ENCODE measurements around the gene CENPB.

CENPB gene

GRCh38 chr20:3778976-3779375 is 7.6 kb downstream of the CENPB start:
- Mint-ChIP-seq H3K36me3 (ENCODE audit: low read depth) (peaks cover 15% of the 10 kb centered on the region), H3K4me1 (ENCODE audit: low read depth) (peaks cover 68% of the 10 kb centered on the region), H3K27ac (peak overlapping the region; percentile 45), H3K9me3 (no peaks in the 10 kb centered on the region), H3K4me3 (no peak overlapping the region), H3K27me3 (peaks cover 22% of the 10 kb centered on the region)
- intact Hi-C loops (cut with micrococcal nuclease): no loop called here

GRCh38 chr20:3777716-3778629 is 8.6 kb downstream of the CENPB start:
- H3K4me1 Mint-ChIP-seq (ENCODE audit: low read depth): peaks cover 58% of the 10 kb centered on the region
- peak overlapping the region; percentile 84 for H3K27ac Mint-ChIP-seq
- peak overlapping the region; percentile 91 for H3K4me3 Mint-ChIP-seq
- intact Hi-C loops (cut with micrococcal nuclease): no loop called here
- no peaks in the 10 kb centered on the region for H3K9me3 Mint-ChIP-seq
- H3K27me3 Mint-ChIP-seq: peaks cover 22% of the 10 kb centered on the region
- H3K36me3 Mint-ChIP-seq (ENCODE audit: low read depth): peaks cover 5% of the 10 kb centered on the region

GRCh38 chr20:3777381-3777715 is 9.2 kb downstream of the CENPB start:
- peak overlapping the region; percentile 84 for H3K27ac Mint-ChIP-seq
- intact Hi-C loops (cut with micrococcal nuclease): no loop called here
- no peaks in the 10 kb centered on the region for H3K9me3 Mint-ChIP-seq
- peaks cover 22% of the 10 kb centered on the region for H3K27me3 Mint-ChIP-seq
- H3K36me3 Mint-ChIP-seq (ENCODE audit: low read depth): no peaks in the 10 kb centered on the region
- H3K4me1 Mint-ChIP-seq (ENCODE audit: low read depth): peaks cover 52% of the 10 kb centered on the region
- peak overlapping the region; percentile 91 for H3K4me3 Mint-ChIP-seq

- intact Hi-C loops (cut with micrococcal nuclease): no loop called here
- peaks cover 22% of the 10 kb centered on the region for H3K27me3 Mint-ChIP-seq
- H3K4me1 Mint-ChIP-seq (ENCODE audit: low read depth): peaks cover 35% of the 10 kb centered on the region
- no peaks in the 10 kb centered on the region for H3K9me3 Mint-ChIP-seq
- H3K4me3 Mint-ChIP-seq: no peak overlapping the region
- no peak overlapping the region for H3K27ac Mint-ChIP-seq
- no peaks in the 10 kb centered on the region for H3K36me3 Mint-ChIP-seq (ENCODE audit: low read depth)
Measured at GRCh38 chr20:3775457-3776108, 11.0 kb downstream of the CENPB start.

- no peaks in the 10 kb centered on the region for H3K27me3 Mint-ChIP-seq
- no peak overlapping the region for H3K27ac Mint-ChIP-seq
- no peaks in the 10 kb centered on the region for H3K9me3 Mint-ChIP-seq
- no peak overlapping the region for H3K4me3 Mint-ChIP-seq
- H3K36me3 Mint-ChIP-seq (ENCODE audit: low read depth): peaks cover 7% of the 10 kb centered on the region
- H3K4me1 Mint-ChIP-seq (ENCODE audit: low read depth): peaks cover 24% of the 10 kb centered on the region
- intact Hi-C loops (cut with micrococcal nuclease): no loop called here
Measured at GRCh38 chr20:3771552-3772058, 14.9 kb downstream of the CENPB start.

GRCh38 chr20:3768342-3769130 is 18.0 kb downstream of the CENPB start:
- Mint-ChIP-seq H3K4me3 (peak overlapping the region; percentile 91), H3K9me3 (no peaks in the 10 kb centered on the region), H3K36me3 (ENCODE audit: low read depth) (peaks cover 7% of the 10 kb centered on the region), H3K27me3 (no peaks in the 10 kb centered on the region), H3K27ac (peak overlapping the region; percentile 89), H3K4me1 (ENCODE audit: low read depth) (peaks cover 55% of the 10 kb centered on the region)
- intact Hi-C loops (cut with micrococcal nuclease): loop anchor here (1.0 kb wide), 1 partner anchor 15 kb away; no protein-coding TSS in a partner anchor

- Mint-ChIP-seq H3K27me3 (no peaks in the 10 kb centered on the region), H3K4me1 (ENCODE audit: low read depth) (peaks cover 60% of the 10 kb centered on the region), H3K36me3 (ENCODE audit: low read depth) (peaks cover 10% of the 10 kb centered on the region), H3K4me3 (peak within 1 kb of the TSS; percentile 91), H3K9me3 (no peaks in the 10 kb centered on the region), H3K27ac (peak within 1 kb of the TSS; percentile 89)
- intact Hi-C loops (cut with micrococcal nuclease): loop anchor here (1.0 kb wide), 2 partner anchors 14 kb away; partner anchors contain the start of gene SPEF1
Measured at GRCh38 chr20:3767427-3768341, 18.9 kb downstream of the CENPB start, which contains the start of gene ADISSP. Gene ADISSP (minus strand): TSS chr20:3767753. CDS start chr20:3760100, 7,653 bp downstream.

- intact Hi-C loops (cut with micrococcal nuclease): loop anchor here (1.0 kb wide), 1 partner anchor 14 kb away; the partner anchor contains the start of gene SPEF1
- Mint-ChIP-seq H3K36me3 (ENCODE audit: low read depth) (peaks cover 16% of the 10 kb centered on the region), H3K4me3 (peak overlapping the region; percentile 91), H3K4me1 (ENCODE audit: low read depth) (peaks cover 60% of the 10 kb centered on the region), H3K27me3 (no peaks in the 10 kb centered on the region), H3K27ac (peak overlapping the region; percentile 89), H3K9me3 (no peaks in the 10 kb centered on the region)
Measured at GRCh38 chr20:3767110-3767426, 19.5 kb downstream of the CENPB start.

GRCh38 chr20:3766422-3767109 is 20.0 kb downstream of the CENPB start:
- H3K9me3 Mint-ChIP-seq: no peaks in the 10 kb centered on the region
- H3K27me3 Mint-ChIP-seq: no peaks in the 10 kb centered on the region
- peaks cover 64% of the 10 kb centered on the region for H3K4me1 Mint-ChIP-seq (ENCODE audit: low read depth)
- H3K36me3 Mint-ChIP-seq (ENCODE audit: low read depth): peaks cover 21% of the 10 kb centered on the region
- intact Hi-C loops (cut with micrococcal nuclease): loop anchor here (1.0 kb wide), 1 partner anchor 15 kb away; the partner anchor contains the start of gene SPEF1
- H3K4me3 Mint-ChIP-seq: peak overlapping the region; percentile 91
- H3K27ac Mint-ChIP-seq: peak overlapping the region; percentile 89

GRCh38 chr20:3765171-3765882 is 21.2 kb downstream of the CENPB start:
- Mint-ChIP-seq H3K4me3 (peak overlapping the region; percentile 91), H3K27me3 (no peaks in the 10 kb centered on the region), H3K4me1 (ENCODE audit: low read depth) (peaks cover 73% of the 10 kb centered on the region), H3K27ac (peak overlapping the region; percentile 89), H3K9me3 (no peaks in the 10 kb centered on the region), H3K36me3 (ENCODE audit: low read depth) (peaks cover 33% of the 10 kb centered on the region)
- intact Hi-C loops (cut with micrococcal nuclease): no loop called here

- Mint-ChIP-seq H3K9me3 (no peaks in the 10 kb centered on the region), H3K27me3 (no peaks in the 10 kb centered on the region), H3K4me3 (peak overlapping the region; percentile 91), H3K27ac (peak overlapping the region; percentile 89), H3K4me1 (ENCODE audit: low read depth) (peaks cover 79% of the 10 kb centered on the region), H3K36me3 (ENCODE audit: low read depth) (peaks cover 40% of the 10 kb centered on the region)
- intact Hi-C loops (cut with micrococcal nuclease): no loop called here
Measured at GRCh38 chr20:3764659-3765058, 21.9 kb downstream of the CENPB start.

Measured in dendritic cell treated with granulocyte-macrophage colony-stimulating factor and Interleukin-4, amounts not matched to agents 40 ng/mL and 50 ng/mL, for 4 days (primary cell).